OCI-LY7 (cell line): Measurements from ENCODE around the gene CMIP. TPM values are rescaled to one million over a fixed set of nuclear protein-coding genes. Genes with fewer than 3 reads are reported as not detected.

ENCODE experiments used
- BruUV-seq: library from RNA; stranded (reverse); fragments of 400-500 nt; replicated peaks from 2 replicates; lab custom pipeline; 2021; lab: Mats Ljungman, UMichigan
- CTCF ChIA-PET: fragments of 300-600 bp; sonication (Branson Sonifier 250); formaldehyde crosslinking; loops from one replicate; lab custom pipeline; 2022; ENCODE audit warnings: antibody characterized with exemption; ENCODE audit not compliant: unreplicated experiment; lab: Charles Lee
- POLR2A ChIA-PET: fragments of 300-600 bp; sonication (Branson Sonifier 250); formaldehyde crosslinking; loops from one replicate; lab custom pipeline; 2022; ENCODE audit warnings: antibody characterized with exemption; lab: Charles Lee
- DNase-seq: peaks from one replicate; pipeline ENCODE4 v3.0.0-alpha.2; 2015; ENCODE audit warnings: low spot score
- H2AFZ ChIP-seq: fragments of 200-600 bp; sonication (generic), shearing (Covaris generic); 2 replicates; pipeline ENCODE4 v1.6.1; 2014; ENCODE audit warnings: mild to moderate bottlenecking, antibody characterized with exemption, low read length, moderate library complexity
- H3K27ac ChIP-seq: fragments of 200-600 bp; sonication (generic); 2 replicates; pipeline ENCODE4 v1.5.1; 2014; ENCODE audit warnings: mixed run types, low read depth, mild to moderate bottlenecking, moderate library complexity, low read length, inconsistent platforms; ENCODE audit not compliant: poor library complexity, severe bottlenecking
- H3K36me3 ChIP-seq: fragments of 200-600 bp; sonication (generic); 2 replicates; pipeline ENCODE4 v1.6.1; 2014; ENCODE audit warnings: mild to moderate bottlenecking, antibody characterized with exemption, low read length, moderate library complexity, mixed read lengths; ENCODE audit not compliant: insufficient read depth
- H3K4me1 ChIP-seq: fragments of 200-600 bp; sonication (generic); 2 replicates; pipeline ENCODE4 v1.5.1; 2014; ENCODE audit warnings: mild to moderate bottlenecking, low read length; ENCODE audit not compliant: insufficient read depth, poor library complexity, severe bottlenecking
- H3K4me2 ChIP-seq: fragments of 200-600 bp; sonication (generic); 2 replicates; pipeline ENCODE4 v1.6.1; 2014; ENCODE audit warnings: mild to moderate bottlenecking, low read length
- H3K4me3 ChIP-seq: fragments of 200-600 bp; sonication (generic); 2 replicates; pipeline ENCODE4 v1.5.1; 2014; ENCODE audit warnings: mild to moderate bottlenecking, low read depth, low read length; ENCODE audit not compliant: poor library complexity, severe bottlenecking
- H3K79me2 ChIP-seq: fragments of 200-600 bp; sonication (generic); 2 replicates; pipeline ENCODE4 v1.6.1; 2016; ENCODE audit warnings: low read depth, mild to moderate bottlenecking, low read length, moderate library complexity, mixed read lengths; ENCODE audit not compliant: insufficient read depth
- H3K9me2 ChIP-seq: fragments of 200-600 bp; sonication (generic); 2 replicates; pipeline ENCODE4 v1.6.1; 2016; ENCODE audit warnings: mild to moderate bottlenecking, low read length, mixed read lengths; ENCODE audit not compliant: insufficient read depth
- H3K9me3 ChIP-seq: fragments of 200-600 bp; sonication (generic); 2 replicates; pipeline ENCODE4 v1.6.1; 2014; ENCODE audit warnings: mild to moderate bottlenecking, mixed run types, low read length, mixed read lengths
- H4K20me1 ChIP-seq: fragments of 200-600 bp; sonication (generic); 2 replicates; pipeline ENCODE4 v1.6.1; 2014; ENCODE audit warnings: mild to moderate bottlenecking, antibody characterized with exemption, low read length, moderate library complexity, mixed read lengths; ENCODE audit not compliant: insufficient read depth
- EZH2phosphoT487 ChIP-seq: fragments of 200-600 bp; sonication (generic); IDR thresholded peaks from 2 replicates; pipeline ENCODE4 v1.6.1; 2018; ENCODE audit warnings: low read depth, borderline replicate concordance, mild to moderate bottlenecking, mixed run types, antibody characterized with exemption, low read length, moderate library complexity, mixed read lengths
- intact Hi-C: fragments of 100-400 bp; cut with micrococcal nuclease; formaldehyde crosslinking; loops from one replicate; pipeline ENCODE4 v1.10.0; 2022; ENCODE audit not compliant: unreplicated experiment
- total RNA-seq, 2 experiments: library from RNA; depleted of rRNA in 1 of 2; stranded (reverse); fragments of >200 nt in 1 of 2; shearing (Covaris generic) in 1 of 2; gene quantifications; 2 replicates each; pipeline ENCODE4 v1.2.3, GENCODE V29; 2014 to 2022
- TF ChIP-seq, protein P1 (sequence below): fragments of 200-600 bp; sonication (generic); conservative IDR thresholded peaks from 2 replicates; pipeline ENCODE4 v1.5.1; 2014; ENCODE audit warnings: mild to moderate bottlenecking, antibody characterized with exemption, low read length, moderate library complexity, mixed read lengths

Gene CMIP
- total RNA-seq, 2 experiments from 2014 or later: 15.4 to 70.3 TPM

GRCh38 chr16:81455720-81456494, 11.3 kb downstream of the CMIP start:
- no peak overlapping the region for H3K27ac ChIP-seq
- CTCF ChIA-PET: interaction anchor here (0.5 kb wide), 1 partner anchor 27 kb away, joined by 3 read pairs; no protein-coding TSS in a partner anchor

DNA sequence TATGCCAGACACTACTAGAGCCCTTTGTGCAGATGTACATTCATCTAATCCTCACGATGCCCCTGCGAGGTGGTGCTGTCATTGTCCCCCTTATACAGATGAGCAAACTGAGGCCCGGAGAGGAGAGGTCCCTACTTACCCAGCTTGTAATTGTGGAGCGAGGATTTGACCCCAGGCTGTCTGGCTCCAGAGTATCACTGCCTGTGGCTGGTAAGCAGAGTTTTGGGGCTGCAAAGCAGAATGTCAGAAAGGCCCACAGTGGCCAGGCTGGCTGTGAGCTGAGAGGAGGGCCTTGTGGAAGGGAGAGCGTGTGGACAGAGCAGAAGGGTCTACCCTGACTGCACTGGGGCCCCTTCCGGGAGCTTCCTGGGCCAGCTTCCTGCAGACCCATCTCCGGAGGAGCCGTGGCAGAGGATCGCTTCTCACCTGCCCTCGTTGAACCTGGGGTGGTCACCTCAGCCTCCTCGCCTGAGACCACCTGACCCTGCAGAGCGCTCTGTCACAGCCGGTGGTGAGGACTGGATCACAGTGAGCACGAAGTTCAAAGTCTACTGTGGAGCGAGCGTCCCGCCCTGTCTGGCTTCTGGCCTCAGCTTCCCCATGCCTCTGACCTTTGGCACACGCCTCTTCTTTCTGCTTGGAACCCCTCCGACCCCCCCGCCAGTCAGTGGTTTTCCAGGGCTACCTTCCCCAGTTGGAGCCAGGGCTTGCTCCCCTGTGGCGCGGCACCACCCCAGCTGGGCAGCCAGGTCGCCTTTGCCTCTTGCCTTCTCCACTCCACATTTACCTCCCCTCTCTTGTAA, 12.1 kb downstream of the CMIP start:
- peaks cover 44% of the 10 kb centered on the region for H3K79me2 ChIP-seq

More at GRCh38 chr16:81455720-81456494, 11.3 kb downstream of the CMIP start:
- H3K9me2 ChIP-seq: no peaks in the 10 kb centered on the region
- no peak overlapping the region for H3K4me2 ChIP-seq
- H3K9me3 ChIP-seq: no peaks in the 10 kb centered on the region
- H3K4me3 ChIP-seq: no peak overlapping the region
- BruUV-seq: no TSS peak
- POLR2A ChIA-PET: interaction anchor here (0.6 kb wide), 1 partner anchor 68 kb away, joined by 3 read pairs; no protein-coding TSS in a partner anchor
- DNase-seq: no peak
- peaks cover 12% of the 10 kb centered on the region for H3K36me3 ChIP-seq
- H3K79me2 ChIP-seq: peaks cover 44% of the 10 kb centered on the region
- H4K20me1 ChIP-seq: peaks cover 12% of the 10 kb centered on the region; the same call in 1 of the 2 replicates
- H2AFZ ChIP-seq: no peak overlapping the region
- peaks cover 23% of the 10 kb centered on the region for H3K4me1 ChIP-seq
- intact Hi-C loops: no loop called here
- TF ChIP-seq EZH2phosphoT487: no peak
- TF ChIP-seq, protein P1, sequence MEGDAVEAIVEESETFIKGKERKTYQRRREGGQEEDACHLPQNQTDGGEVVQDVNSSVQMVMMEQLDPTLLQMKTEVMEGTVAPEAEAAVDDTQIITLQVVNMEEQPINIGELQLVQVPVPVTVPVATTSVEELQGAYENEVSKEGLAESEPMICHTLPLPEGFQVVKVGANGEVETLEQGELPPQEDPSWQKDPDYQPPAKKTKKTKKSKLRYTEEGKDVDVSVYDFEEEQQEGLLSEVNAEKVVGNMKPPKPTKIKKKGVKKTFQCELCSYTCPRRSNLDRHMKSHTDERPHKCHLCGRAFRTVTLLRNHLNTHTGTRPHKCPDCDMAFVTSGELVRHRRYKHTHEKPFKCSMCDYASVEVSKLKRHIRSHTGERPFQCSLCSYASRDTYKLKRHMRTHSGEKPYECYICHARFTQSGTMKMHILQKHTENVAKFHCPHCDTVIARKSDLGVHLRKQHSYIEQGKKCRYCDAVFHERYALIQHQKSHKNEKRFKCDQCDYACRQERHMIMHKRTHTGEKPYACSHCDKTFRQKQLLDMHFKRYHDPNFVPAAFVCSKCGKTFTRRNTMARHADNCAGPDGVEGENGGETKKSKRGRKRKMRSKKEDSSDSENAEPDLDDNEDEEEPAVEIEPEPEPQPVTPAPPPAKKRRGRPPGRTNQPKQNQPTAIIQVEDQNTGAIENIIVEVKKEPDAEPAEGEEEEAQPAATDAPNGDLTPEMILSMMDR: no peak

More for the DNA sequence above, 12.1 kb downstream of the CMIP start:
- ChIA-PET POLR2A (interaction anchor here (0.6 kb wide), 1 partner anchor 69 kb away, joined by 3 read pairs; no protein-coding TSS in a partner anchor), CTCF (interaction anchor here (0.5 kb wide), 1 partner anchor 28 kb away, joined by 3 read pairs; no protein-coding TSS in a partner anchor)
- no TSS peak for BruUV-seq
- no peak overlapping the region for H3K4me2 ChIP-seq
- no peak for DNase-seq
- no peak for TF ChIP-seq EZH2phosphoT487
- TF ChIP-seq, protein P1: no peak
- peaks cover 17% of the 10 kb centered on the region for H3K36me3 ChIP-seq
- no peaks in the 10 kb centered on the region for H3K9me2 ChIP-seq
- peaks cover 15% of the 10 kb centered on the region for H3K4me1 ChIP-seq
- no peak overlapping the region for H3K27ac ChIP-seq
- H3K9me3 ChIP-seq: no peaks in the 10 kb centered on the region
- intact Hi-C loops: no loop called here
- H3K4me3 ChIP-seq: no peak overlapping the region
- no peak overlapping the region for H2AFZ ChIP-seq
- peaks cover 10% of the 10 kb centered on the region; the same call in 1 of the 2 replicates for H4K20me1 ChIP-seq
